MV-4-11 (cell line): ENCODE results near the gene UBA1.

ENCODE experiments used
- DNase-seq: peaks from one replicate; lab custom pipeline; 2025; lab: John Stamatoyannopoulos, UW

Gene UBA1

DNA sequence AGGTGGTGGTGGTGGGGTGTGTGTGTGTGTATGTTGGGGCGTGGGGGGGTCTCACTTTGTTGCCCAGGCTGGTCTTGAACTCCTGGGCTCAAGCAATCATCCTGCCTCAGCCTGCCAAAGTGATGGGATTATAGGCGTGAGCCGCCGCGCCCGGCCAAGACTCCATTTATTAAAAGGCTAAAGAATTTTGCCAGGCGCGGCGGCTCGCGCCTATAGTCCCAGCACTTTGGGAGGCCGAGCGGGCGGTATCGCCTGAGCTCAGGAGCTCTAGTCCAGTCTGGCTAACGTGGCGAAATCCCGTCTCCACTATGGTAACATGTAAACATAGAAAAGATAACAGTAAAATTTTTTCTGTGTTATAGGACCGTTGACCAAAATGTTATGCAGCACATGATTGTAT lies 3.7 kb upstream of the UBA1 start:
- DNase-seq, result no peak

DNA sequence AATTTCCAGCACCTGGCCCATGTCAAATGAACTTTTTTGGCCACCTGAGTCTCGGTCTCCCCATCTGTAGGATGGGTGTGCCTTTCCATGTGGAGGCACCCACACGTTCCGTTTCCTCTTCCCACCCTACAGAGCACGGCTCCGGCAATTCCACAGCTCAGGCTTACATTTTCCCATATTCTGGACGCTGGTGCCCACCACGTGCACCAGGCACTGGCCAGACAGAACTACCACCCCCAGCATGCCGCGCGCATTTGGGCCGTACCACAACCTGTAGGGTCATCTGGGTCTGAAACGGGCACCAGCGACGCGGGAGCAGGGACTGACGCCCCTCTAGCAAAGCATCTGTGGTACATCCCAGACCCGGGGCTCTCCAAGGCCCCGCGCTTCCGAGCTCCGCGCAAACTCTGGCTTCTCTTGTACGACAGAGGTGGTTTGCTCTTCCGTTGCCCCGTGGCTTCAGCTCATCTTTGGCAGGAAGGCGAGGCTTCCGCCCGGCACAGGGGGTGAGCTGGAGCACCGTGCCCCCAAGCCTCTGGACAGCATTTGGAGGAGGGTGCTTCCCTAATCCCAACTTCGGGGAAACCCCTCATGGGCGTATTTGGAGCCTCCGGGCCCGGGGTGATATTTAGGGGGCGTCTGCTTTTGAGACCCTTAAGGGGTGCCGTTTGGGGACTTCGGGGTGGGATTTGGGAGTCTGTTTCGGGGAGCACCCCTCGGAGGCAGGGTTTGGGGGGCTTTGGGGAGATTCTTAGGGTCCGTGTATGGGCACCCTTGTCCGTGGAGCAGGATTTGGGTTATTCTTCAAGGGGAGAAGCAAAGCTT lies 3.0 kb upstream of the UBA1 start:
- peak; percentile 90 for DNase-seq

DNA sequence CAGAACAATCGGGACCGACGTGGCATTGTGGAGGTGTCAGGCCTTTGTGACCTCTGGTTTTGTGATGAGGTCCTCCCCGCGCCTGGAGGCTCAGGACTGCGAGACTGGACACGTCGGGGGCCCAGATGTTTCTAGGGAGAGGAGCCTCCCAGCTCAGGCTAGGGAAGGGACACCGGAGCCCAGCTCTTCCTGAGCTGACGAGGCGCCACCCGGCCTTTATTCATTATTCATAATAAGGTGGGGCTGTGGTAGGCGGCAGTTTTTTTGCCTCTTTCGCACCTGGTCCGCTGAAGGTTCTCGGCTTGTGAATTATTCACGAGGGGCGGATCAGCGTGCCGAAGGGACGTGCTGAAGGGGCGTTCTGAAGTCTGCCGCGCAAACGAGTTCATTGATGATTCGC lies 2.3 kb upstream of the UBA1 start:
- DNase-seq, result no peak

DNA sequence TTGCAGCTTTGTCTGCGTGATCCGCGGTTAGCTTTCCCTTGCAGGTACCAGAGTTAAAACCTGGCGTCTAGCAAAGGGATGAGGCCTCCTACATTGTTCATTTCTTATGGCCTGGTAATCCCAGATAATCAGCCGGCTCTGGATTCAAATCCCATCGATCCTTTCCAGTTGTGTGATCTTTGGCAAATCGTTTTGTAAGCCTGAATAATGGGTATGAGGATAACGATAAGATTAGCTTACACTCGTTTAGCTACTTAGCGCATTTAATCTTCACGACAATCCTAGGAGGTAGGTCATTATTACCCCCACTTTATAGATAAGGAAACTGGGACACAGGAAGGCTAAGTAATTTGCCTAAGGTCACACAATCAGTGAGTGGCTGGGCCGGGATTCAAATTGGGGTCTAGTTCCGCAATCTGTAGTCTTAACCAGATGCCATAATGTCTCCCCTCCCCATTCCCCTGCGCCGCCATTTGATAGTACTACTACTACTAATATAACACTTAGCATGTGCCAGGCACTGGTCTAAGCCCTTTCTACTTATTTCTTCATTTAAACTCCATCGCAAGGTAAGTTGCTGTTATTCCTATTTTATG lies 1.7 kb upstream of the UBA1 start:
- DNase-seq, result peak; percentile 43

- DNase-seq, result no peak
These were observed 662 bp downstream of the UBA1 start for GRCh38 chrX:47194194-47194787.

GRCh38 chrX:47196098-47196497 lies 2.5 kb downstream of the UBA1 start:
- no peak for DNase-seq

DNA sequence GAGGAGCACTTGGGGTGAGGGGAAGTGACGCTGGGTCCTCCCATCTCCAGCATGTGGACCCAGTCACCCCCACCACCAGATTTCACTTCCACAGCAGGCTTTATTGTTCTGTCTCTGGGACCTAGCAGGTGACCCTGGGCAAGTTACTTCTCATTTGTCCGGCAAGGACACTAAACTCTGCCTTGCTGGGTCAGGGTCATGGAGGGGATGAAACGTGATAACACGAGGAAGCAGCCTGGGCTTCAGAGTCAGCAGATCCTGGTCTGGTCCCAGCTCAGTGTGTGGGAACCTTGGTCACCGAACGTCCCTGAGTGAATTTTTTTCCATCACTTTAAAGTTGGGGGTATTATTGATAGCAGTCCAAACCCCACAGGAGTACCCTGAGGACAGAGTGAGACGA lies 3.9 kb downstream of the UBA1 start:
- no peak for DNase-seq

- no peak for DNase-seq
These were observed 4.5 kb downstream of the UBA1 start for GRCh38 chrX:47198026-47198686.

DNA sequence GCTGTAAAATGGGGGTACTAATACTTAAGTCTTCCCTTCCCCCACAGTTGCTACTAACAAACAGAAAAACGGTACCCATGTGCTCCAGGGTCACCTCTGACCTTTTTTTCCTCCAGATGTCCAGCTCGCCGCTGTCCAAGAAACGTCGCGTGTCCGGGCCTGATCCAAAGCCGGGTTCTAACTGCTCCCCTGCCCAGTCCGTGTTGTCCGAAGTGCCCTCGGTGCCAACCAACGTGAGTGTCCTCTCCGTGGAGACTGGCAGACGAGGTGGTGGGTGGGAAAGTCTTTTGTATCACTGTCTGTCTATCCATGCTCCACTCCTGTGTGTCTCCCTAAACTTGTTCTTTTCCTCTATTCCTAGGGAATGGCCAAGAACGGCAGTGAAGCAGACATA lies 5.1 kb downstream of the UBA1 start:
- no peak for DNase-seq

DNA sequence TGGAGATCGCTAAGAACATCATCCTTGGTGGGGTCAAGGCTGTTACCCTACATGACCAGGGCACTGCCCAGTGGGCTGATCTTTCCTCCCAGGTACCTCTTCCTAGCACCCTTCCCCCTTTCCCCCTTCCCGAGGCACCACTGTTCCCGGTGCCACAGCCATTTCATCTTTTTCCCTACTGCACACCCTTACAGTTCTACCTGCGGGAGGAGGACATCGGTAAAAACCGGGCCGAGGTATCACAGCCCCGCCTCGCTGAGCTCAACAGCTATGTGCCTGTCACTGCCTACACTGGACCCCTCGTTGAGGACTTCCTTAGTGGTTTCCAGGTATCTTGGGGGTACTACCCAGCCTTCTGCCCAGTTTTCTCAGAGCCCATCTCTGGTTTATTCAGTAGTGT lies 5.7 kb downstream of the UBA1 start:
- no peak for DNase-seq

GRCh38 chrX:47200385-47201150 lies 6.9 kb downstream of the UBA1 start:
- no peak for DNase-seq

DNA sequence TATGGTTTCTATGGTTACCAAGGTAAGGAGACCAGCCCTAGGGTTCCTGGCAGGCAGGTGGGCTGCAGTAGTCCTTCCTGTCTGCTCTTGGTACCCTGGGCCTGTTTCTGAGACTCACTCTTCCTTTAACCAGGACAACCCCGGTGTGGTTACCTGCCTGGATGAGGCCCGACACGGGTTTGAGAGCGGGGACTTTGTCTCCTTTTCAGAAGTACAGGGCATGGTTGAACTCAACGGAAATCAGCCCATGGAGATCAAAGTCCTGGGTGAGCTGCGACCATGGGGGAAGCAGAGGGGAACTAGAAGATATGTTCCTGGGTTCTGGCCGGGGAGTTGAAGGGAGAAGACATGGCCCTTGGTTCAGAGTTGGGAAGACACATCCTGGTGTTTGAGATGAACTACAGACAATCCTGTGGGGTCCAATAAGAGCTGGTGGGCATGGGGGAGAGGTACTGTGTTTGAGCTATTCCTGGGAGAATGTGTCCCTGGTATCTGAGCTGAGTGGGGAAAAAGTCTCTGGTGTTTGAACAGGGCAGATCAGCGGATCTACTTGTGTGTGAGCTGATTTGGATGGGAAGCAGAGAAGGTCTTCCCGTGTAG lies 7.8 kb downstream of the UBA1 start:
- DNase-seq, result no peak

- no peak for DNase-seq
These were observed 8.7 kb downstream of the UBA1 start for GRCh38 chrX:47202316-47202715.

DNA sequence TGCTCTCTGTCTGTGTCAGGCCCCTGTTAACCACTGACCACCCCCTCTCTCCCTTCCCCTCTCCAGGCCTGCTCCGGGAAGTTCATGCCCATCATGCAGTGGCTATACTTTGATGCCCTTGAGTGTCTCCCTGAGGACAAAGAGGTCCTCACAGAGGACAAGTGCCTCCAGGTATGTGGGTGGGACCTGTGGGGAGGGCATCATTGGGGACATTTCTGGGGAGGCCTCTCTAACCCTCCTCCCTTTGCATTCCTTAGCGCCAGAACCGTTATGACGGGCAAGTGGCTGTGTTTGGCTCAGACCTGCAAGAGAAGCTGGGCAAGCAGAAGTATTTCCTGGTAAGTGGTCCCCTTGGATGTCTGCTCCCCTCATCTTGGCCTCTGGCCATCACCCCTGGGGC lies 9.2 kb downstream of the UBA1 start:
- no peak for DNase-seq

DNA sequence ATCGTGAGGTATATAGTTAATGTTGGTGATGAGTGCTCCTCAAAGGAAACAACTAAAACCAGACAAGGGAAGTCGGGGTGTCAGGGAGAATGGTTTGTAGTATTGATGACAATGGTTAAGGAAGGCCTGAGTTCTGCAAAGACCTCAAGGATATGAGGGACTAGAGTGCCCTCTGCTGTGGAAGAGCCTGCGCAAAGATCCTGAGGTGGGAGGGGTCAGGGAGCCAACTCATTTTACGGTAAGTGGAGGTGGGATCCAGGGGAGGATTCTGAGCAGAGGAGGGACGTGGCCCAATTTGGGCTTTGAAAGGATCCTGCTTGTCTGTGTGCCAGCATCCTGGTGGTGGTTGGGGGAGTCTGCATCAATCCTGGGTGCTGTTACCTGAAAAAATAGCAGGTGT lies 11.3 kb downstream of the UBA1 start:
- DNase-seq, result no peak

DNA sequence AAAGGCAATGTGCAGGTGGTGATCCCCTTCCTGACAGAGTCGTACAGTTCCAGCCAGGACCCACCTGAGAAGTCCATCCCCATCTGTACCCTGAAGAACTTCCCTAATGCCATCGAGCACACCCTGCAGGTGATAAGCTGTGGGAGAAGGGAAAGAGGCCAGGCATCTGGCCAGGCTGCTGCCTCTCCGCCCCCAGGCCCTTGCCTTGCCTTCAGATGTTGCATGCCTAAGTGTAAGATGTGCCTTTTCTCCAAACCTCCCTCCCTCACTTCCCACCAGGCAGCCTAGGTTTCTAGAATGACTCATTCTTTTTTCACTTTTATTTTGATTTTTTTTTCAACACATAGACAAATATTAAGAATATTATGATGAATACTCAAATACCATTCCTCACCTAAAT lies 12.7 kb downstream of the UBA1 start:
- DNase-seq, result no peak

- DNase-seq, result no peak
These were observed 14.5 kb downstream of the UBA1 start for GRCh38 chrX:47208108-47208507.

- DNase-seq, result no peak
These were observed 16.0 kb downstream of the UBA1 start for GRCh38 chrX:47209508-47210238.

GRCh38 chrX:47210661-47211425 lies 17.2 kb downstream of the UBA1 start:
- DNase-seq, result no peak
